OCI-LY7 (cell line): ENCODE measurements around the gene HPSE2. TPM values are rescaled to one million over a fixed set of nuclear protein-coding genes. Genes with fewer than 3 reads are reported as not detected.

ENCODE experiments used
- BruUV-seq: library from RNA; stranded (reverse); fragments of 400-500 nt; replicated peaks from 2 replicates; lab custom pipeline; 2021; lab: Mats Ljungman, UMichigan
- CTCF ChIA-PET: fragments of 300-600 bp; sonication (Branson Sonifier 250); formaldehyde crosslinking; loops from one replicate; lab custom pipeline; 2022; ENCODE audit warnings: antibody characterized with exemption; ENCODE audit not compliant: unreplicated experiment; lab: Charles Lee
- POLR2A ChIA-PET: fragments of 300-600 bp; sonication (Branson Sonifier 250); formaldehyde crosslinking; loops from one replicate; lab custom pipeline; 2022; ENCODE audit warnings: antibody characterized with exemption; lab: Charles Lee
- DNase-seq: peaks from one replicate; pipeline ENCODE4 v3.0.0-alpha.2; 2015; ENCODE audit warnings: low spot score
- H2AFZ ChIP-seq: fragments of 200-600 bp; sonication (generic), shearing (Covaris generic); 2 replicates; pipeline ENCODE4 v1.6.1; 2014; ENCODE audit warnings: mild to moderate bottlenecking, antibody characterized with exemption, low read length, moderate library complexity
- H3K27ac ChIP-seq: fragments of 200-600 bp; sonication (generic); 2 replicates; pipeline ENCODE4 v1.5.1; 2014; ENCODE audit warnings: mixed run types, low read depth, mild to moderate bottlenecking, moderate library complexity, low read length, inconsistent platforms; ENCODE audit not compliant: poor library complexity, severe bottlenecking
- H3K36me3 ChIP-seq: fragments of 200-600 bp; sonication (generic); 2 replicates; pipeline ENCODE4 v1.6.1; 2014; ENCODE audit warnings: mild to moderate bottlenecking, antibody characterized with exemption, low read length, moderate library complexity, mixed read lengths; ENCODE audit not compliant: insufficient read depth
- H3K4me1 ChIP-seq: fragments of 200-600 bp; sonication (generic); 2 replicates; pipeline ENCODE4 v1.5.1; 2014; ENCODE audit warnings: mild to moderate bottlenecking, low read length; ENCODE audit not compliant: insufficient read depth, poor library complexity, severe bottlenecking
- H3K4me2 ChIP-seq: fragments of 200-600 bp; sonication (generic); 2 replicates; pipeline ENCODE4 v1.6.1; 2014; ENCODE audit warnings: mild to moderate bottlenecking, low read length
- H3K4me3 ChIP-seq: fragments of 200-600 bp; sonication (generic); 2 replicates; pipeline ENCODE4 v1.5.1; 2014; ENCODE audit warnings: mild to moderate bottlenecking, low read depth, low read length; ENCODE audit not compliant: poor library complexity, severe bottlenecking
- H3K79me2 ChIP-seq: fragments of 200-600 bp; sonication (generic); 2 replicates; pipeline ENCODE4 v1.6.1; 2016; ENCODE audit warnings: low read depth, mild to moderate bottlenecking, low read length, moderate library complexity, mixed read lengths; ENCODE audit not compliant: insufficient read depth
- H3K9me2 ChIP-seq: fragments of 200-600 bp; sonication (generic); 2 replicates; pipeline ENCODE4 v1.6.1; 2016; ENCODE audit warnings: mild to moderate bottlenecking, low read length, mixed read lengths; ENCODE audit not compliant: insufficient read depth
- H3K9me3 ChIP-seq: fragments of 200-600 bp; sonication (generic); 2 replicates; pipeline ENCODE4 v1.6.1; 2014; ENCODE audit warnings: mild to moderate bottlenecking, mixed run types, low read length, mixed read lengths
- H4K20me1 ChIP-seq: fragments of 200-600 bp; sonication (generic); 2 replicates; pipeline ENCODE4 v1.6.1; 2014; ENCODE audit warnings: mild to moderate bottlenecking, antibody characterized with exemption, low read length, moderate library complexity, mixed read lengths; ENCODE audit not compliant: insufficient read depth
- CTCF ChIP-seq: fragments of 200-600 bp; sonication (generic); conservative IDR thresholded peaks from 2 replicates; pipeline ENCODE4 v1.5.1; 2014; ENCODE audit warnings: mild to moderate bottlenecking, antibody characterized with exemption, low read length, moderate library complexity, mixed read lengths
- EZH2phosphoT487 ChIP-seq: fragments of 200-600 bp; sonication (generic); IDR thresholded peaks from 2 replicates; pipeline ENCODE4 v1.6.1; 2018; ENCODE audit warnings: low read depth, borderline replicate concordance, mild to moderate bottlenecking, mixed run types, antibody characterized with exemption, low read length, moderate library complexity, mixed read lengths
- intact Hi-C: fragments of 100-400 bp; cut with micrococcal nuclease; formaldehyde crosslinking; loops from one replicate; pipeline ENCODE4 v1.10.0; 2022; ENCODE audit not compliant: unreplicated experiment
- total RNA-seq, 2 experiments: library from RNA; depleted of rRNA in 1 of 2; stranded (reverse); fragments of >200 nt in 1 of 2; shearing (Covaris generic) in 1 of 2; gene quantifications; 2 replicates each; pipeline ENCODE4 v1.2.3, GENCODE V29; 2014 to 2022

The HPSE2 gene
- total RNA-seq, 2 experiments from 2014 or later: not detected

- Histone ChIP-seq H3K9me2 (no peaks in the 10 kb centered on the region), H4K20me1 (no peaks in the 10 kb centered on the region), H3K79me2 (no peaks in the 10 kb centered on the region), H3K4me1 (no peaks in the 10 kb centered on the region), H3K9me3 (no peaks in the 10 kb centered on the region), H3K4me2 (no peak overlapping the region), H2AFZ (no peak overlapping the region), H3K36me3 (0 out of 2 replicates have a peak, but pooled peaks cover 7% of the 10 kb centered on the region), H3K4me3 (no peak overlapping the region), H3K27ac (no peak overlapping the region)
- ChIA-PET POLR2A (no interaction called here), CTCF (no interaction called here)
- intact Hi-C loops: no loop called here
- no TSS peak for BruUV-seq
- TF ChIP-seq CTCF (no peak), EZH2phosphoT487 (no peak)
- DNase-seq: no peak
Measured at GRCh38 chr10:98417973-98418664, 817.5 kb downstream of the HPSE2 start.

- DNase-seq: no peak
- ChIA-PET POLR2A (no interaction called here), CTCF (no interaction called here)
- Histone ChIP-seq H2AFZ (no peak overlapping the region), H4K20me1 (no peaks in the 10 kb centered on the region), H3K9me3 (no peaks in the 10 kb centered on the region), H3K4me3 (no peak overlapping the region), H3K4me2 (no peak overlapping the region), H3K79me2 (no peaks in the 10 kb centered on the region), H3K27ac (no peak overlapping the region), H3K9me2 (no peaks in the 10 kb centered on the region), H3K4me1 (no peaks in the 10 kb centered on the region), H3K36me3 (0 out of 2 replicates have a peak, but pooled peaks cover 3% of the 10 kb centered on the region)
- intact Hi-C loops: no loop called here
- TF ChIP-seq CTCF (no peak), EZH2phosphoT487 (no peak)
- no TSS peak for BruUV-seq
Measured at GRCh38 chr10:98417481-98417959, 818.1 kb downstream of the HPSE2 start.
